Mesendoderm (in vitro differentiated cells): ENCODE measurements around the gene KLHL40.
A peak's percentile ranks its signal among the peaks of the same experiment; 100 is the strongest.

Experiments used
- DNase-seq: peaks from one replicate; pipeline ENCODE4 v3.0.0; 2013
- H2AK5ac ChIP-seq: 2 replicates; pipeline ENCODE4 v1.6.1; 2013; ENCODE audit warnings: low read length, inconsistent platforms
- H2BK120ac ChIP-seq: 2 replicates; pipeline ENCODE4 v1.6.1; 2013; ENCODE audit warnings: low read depth, mild to moderate bottlenecking, low read length, moderate library complexity, mixed read lengths
- H2BK15ac ChIP-seq: replicated peaks from 2 replicates; pipeline ENCODE4 v1.6.1; 2013; ENCODE audit warnings: low read depth, mild to moderate bottlenecking, moderate library complexity
- H2BK5ac ChIP-seq: 2 replicates; pipeline ENCODE4 v1.6.1; 2013; ENCODE audit warnings: low read length, inconsistent platforms
- H3K18ac ChIP-seq: 2 replicates; pipeline ENCODE4 v1.6.1; 2013; ENCODE audit warnings: mild to moderate bottlenecking, low read length, mixed read lengths
- H3K23ac ChIP-seq: one replicate; pipeline ENCODE4 v1.6.1; 2013; ENCODE audit warnings: low read length
- H3K27ac ChIP-seq: 2 replicates; pipeline ENCODE4 v1.5.1; 2013; ENCODE audit warnings: low read depth, mild to moderate bottlenecking, inconsistent platforms, low read length, moderate library complexity
- H3K27me3 ChIP-seq: 2 replicates; pipeline ENCODE4 v1.6.1; 2013; ENCODE audit warnings: low read length, control low read depth, mild to moderate bottlenecking, inconsistent platforms; ENCODE audit not compliant: insufficient read depth, poor library complexity
- H3K36me3 ChIP-seq: 2 replicates; pipeline ENCODE4 v1.6.1; 2013; ENCODE audit warnings: low read length, inconsistent platforms; ENCODE audit not compliant: control insufficient read depth, insufficient read depth
- H3K4ac ChIP-seq: one replicate; pipeline ENCODE4 v1.6.1; 2013; ENCODE audit warnings: low read depth, mild to moderate bottlenecking, low read length, moderate library complexity
- H3K4me1 ChIP-seq: 2 replicates; pipeline ENCODE4 v1.6.1; 2013; ENCODE audit warnings: low read depth, low read length, inconsistent platforms; ENCODE audit not compliant: control insufficient read depth
- H3K4me2 ChIP-seq: 2 replicates; pipeline ENCODE4 v1.6.1; 2013; ENCODE audit warnings: low read length
- H3K4me3 ChIP-seq: 2 replicates; pipeline ENCODE4 v1.5.1; 2013; ENCODE audit warnings: mild to moderate bottlenecking, low read length
- H3K56ac ChIP-seq: one replicate; pipeline ENCODE4 v1.6.1; 2013; ENCODE audit warnings: low read length
- H3K79me1 ChIP-seq: 2 replicates; pipeline ENCODE4 v1.6.1; 2013; ENCODE audit warnings: low read length, inconsistent platforms
- H3K79me2 ChIP-seq: 2 replicates; pipeline ENCODE4 v1.6.1; 2013; ENCODE audit warnings: mild to moderate bottlenecking, low read length; ENCODE audit not compliant: control insufficient read depth, insufficient read depth
- H3K9ac ChIP-seq: 2 replicates; pipeline ENCODE4 v1.6.1; 2013; ENCODE audit warnings: low read length, inconsistent platforms
- H4K5ac ChIP-seq: one replicate; pipeline ENCODE4 v1.6.1; 2013; ENCODE audit warnings: low read length
- H4K8ac ChIP-seq: one replicate; pipeline ENCODE4 v1.6.1; 2013; ENCODE audit warnings: low read depth, mild to moderate bottlenecking, control low read depth, low read length, moderate library complexity
- WGBS: extraction: QIAGEN DNeasy Blood & Tissue Kit; methylation state at CpG from one replicate; pipeline ENCODE4 v1.1.7; 2013; ENCODE audit warnings: low lambda C conversion rate, missing lambda C conversion rate; ENCODE audit not compliant: insufficient coverage; ENCODE audit errors: extremely low coverage; 5-methylcytosine and 5-hydroxymethylcytosine counted together

The KLHL40 gene

DNA sequence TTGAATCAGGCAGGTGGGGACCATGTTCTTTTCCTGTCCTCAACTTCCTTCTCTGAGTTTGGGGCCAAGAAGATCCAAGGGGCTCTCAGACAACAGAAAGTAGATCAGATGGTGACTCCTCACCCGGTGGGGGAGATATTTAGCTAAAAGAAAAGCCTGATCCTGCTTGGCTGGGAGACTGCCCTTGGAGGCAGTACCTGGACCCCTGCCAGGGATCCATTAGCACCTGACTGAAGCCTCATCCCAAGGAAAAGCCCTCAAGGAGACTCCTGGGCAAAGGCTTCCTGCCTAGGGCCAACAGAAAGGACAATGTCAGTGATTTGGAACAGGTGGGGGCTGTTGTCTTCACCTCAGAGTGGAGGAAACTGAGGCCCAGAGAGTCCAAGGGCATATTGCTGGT lies 50.7 kb downstream of the KLHL40 start:
- Histone ChIP-seq H4K8ac (no peak overlapping the region), H3K4me1 (peaks cover 6% of the 10 kb centered on the region), H3K27me3 (no peaks in the 10 kb centered on the region), H3K4ac (no peak overlapping the region), H3K23ac (no peak overlapping the region), H3K36me3 (no peaks in the 10 kb centered on the region), H3K79me1 (no peaks in the 10 kb centered on the region), H3K27ac (no peak overlapping the region), H2BK120ac (no peak overlapping the region), H3K18ac (no peak overlapping the region), H4K5ac (no peak overlapping the region), H2BK5ac (no peak overlapping the region), H3K79me2 (no peaks in the 10 kb centered on the region), H3K56ac (peak overlapping the region; percentile 43), H3K4me3 (no peak overlapping the region), H2BK15ac (no peak overlapping the region), H3K4me2 (no peak overlapping the region), H2AK5ac (no peak overlapping the region), H3K9ac (no peak overlapping the region)
- peak; percentile 69 for DNase-seq
- no CpG with 5 or more reads among the region's 1 CpG for WGBS

GRCh38 chr3:42736531-42736930 lies 51.2 kb downstream of the KLHL40 start:
- no peak overlapping the region for H2AK5ac ChIP-seq
- peaks cover 6% of the 10 kb centered on the region for H3K4me1 ChIP-seq
- H2BK120ac ChIP-seq = no peak overlapping the region
- H3K4ac ChIP-seq = no peak overlapping the region
- H3K4me3 ChIP-seq = no peak overlapping the region
- no peak overlapping the region for H3K9ac ChIP-seq
- no peak overlapping the region for H2BK15ac ChIP-seq
- no peak overlapping the region for H4K5ac ChIP-seq
- H3K18ac ChIP-seq = no peak overlapping the region
- no peak overlapping the region for H4K8ac ChIP-seq
- no peak overlapping the region for H3K27ac ChIP-seq
- no peak overlapping the region for H3K23ac ChIP-seq
- H2BK5ac ChIP-seq = no peak overlapping the region
- DNase-seq = no peak
- H3K27me3 ChIP-seq = no peaks in the 10 kb centered on the region
- H3K4me2 ChIP-seq = no peak overlapping the region
- H3K79me2 ChIP-seq = no peaks in the 10 kb centered on the region
- WGBS = no CpG with 5 or more reads among the region's 6 CpGs
- H3K56ac ChIP-seq = no peak overlapping the region
- no peaks in the 10 kb centered on the region for H3K79me1 ChIP-seq
- no peaks in the 10 kb centered on the region for H3K36me3 ChIP-seq

- H3K4me1 ChIP-seq = peaks cover 4% of the 10 kb centered on the region
- H3K36me3 ChIP-seq = no peaks in the 10 kb centered on the region
- H3K4me2 ChIP-seq = no peak overlapping the region
- H4K5ac ChIP-seq = no peak overlapping the region
- H3K79me2 ChIP-seq = no peaks in the 10 kb centered on the region
- no peaks in the 10 kb centered on the region for H3K79me1 ChIP-seq
- H3K56ac ChIP-seq = no peak overlapping the region
- no peak overlapping the region for H2BK5ac ChIP-seq
- no peak overlapping the region for H2BK15ac ChIP-seq
- no peak overlapping the region for H3K9ac ChIP-seq
- H3K4ac ChIP-seq = no peak overlapping the region
- H3K23ac ChIP-seq = no peak overlapping the region
- no peak overlapping the region for H3K27ac ChIP-seq
- H3K4me3 ChIP-seq = no peak overlapping the region
- no peak for DNase-seq
- no peak overlapping the region for H4K8ac ChIP-seq
- H3K27me3 ChIP-seq = no peaks in the 10 kb centered on the region
- H3K18ac ChIP-seq = no peak overlapping the region
- H2AK5ac ChIP-seq = no peak overlapping the region
- WGBS = no CpG with 5 or more reads among the region's 12 CpGs
- H2BK120ac ChIP-seq = no peak overlapping the region
Observed at GRCh38 chr3:42739401-42740158, 54.2 kb downstream of the KLHL40 start.

GRCh38 chr3:42741796-42742195 lies 56.5 kb downstream of the KLHL40 start:
- no peak overlapping the region for H3K18ac ChIP-seq
- H3K4me3 ChIP-seq = no peak overlapping the region
- H3K23ac ChIP-seq = no peak overlapping the region
- H3K36me3 ChIP-seq = no peaks in the 10 kb centered on the region
- H4K5ac ChIP-seq = no peak overlapping the region
- H3K4me1 ChIP-seq = no peaks in the 10 kb centered on the region
- no peaks in the 10 kb centered on the region for H3K27me3 ChIP-seq
- H3K4me2 ChIP-seq = no peak overlapping the region
- no peaks in the 10 kb centered on the region for H3K79me1 ChIP-seq
- H3K27ac ChIP-seq = no peak overlapping the region
- no peaks in the 10 kb centered on the region for H3K79me2 ChIP-seq
- H2BK120ac ChIP-seq = no peak overlapping the region
- no peak overlapping the region for H2BK5ac ChIP-seq
- H3K9ac ChIP-seq = no peak overlapping the region
- H4K8ac ChIP-seq = no peak overlapping the region
- H2AK5ac ChIP-seq = no peak overlapping the region
- WGBS = no CpG with 5 or more reads among the region's 3 CpGs
- no peak overlapping the region for H3K56ac ChIP-seq
- DNase-seq = no peak
- H3K4ac ChIP-seq = no peak overlapping the region
- H2BK15ac ChIP-seq = no peak overlapping the region
